ENCODE data around the gene ZFP91.
A peak's percentile ranks its signal among the peaks of the same experiment; 100 is the strongest.

ZFP91 gene

GRCh38 chr11:58577555-58578135, 1.2 kb upstream of the ZFP91 start:
- Histone ChIP-seq H3K27ac (peak overlapping the region; percentile 99), H3K27me3 (ENCODE audit: control insufficient read depth, insufficient read depth, low read length) (no peaks in the 10 kb centered on the region), H3K4me2 (ENCODE audit: low read length) (peak overlapping the region; percentile 92), H3K4me1 (no peaks in the 10 kb centered on the region), H3K79me2 (peaks cover 8% of the 10 kb centered on the region), H3K36me3 (ENCODE audit: control insufficient read depth, insufficient read depth, low read length) (no peaks in the 10 kb centered on the region), H3K4me3 (ENCODE audit: low read depth, low read length) (peak overlapping the region; percentile 99), H3K9me3 (ENCODE audit: control insufficient read depth, low read length) (no peaks in the 10 kb centered on the region), H3K9ac (peak overlapping the region; percentile 92), H2AFZ (peak overlapping the region; percentile 70)
- TF ChIP-seq CTCF (IDR thresholded peaks at IDR 0.05) = no peak

- H3K4me3 ChIP-seq (ENCODE audit: low read depth, low read length) = peak overlapping the region; percentile 99
- H3K27me3 ChIP-seq (ENCODE audit: control insufficient read depth, insufficient read depth, low read length) = no peaks in the 10 kb centered on the region
- no peaks in the 10 kb centered on the region for H3K9me3 ChIP-seq (ENCODE audit: control insufficient read depth, low read length)
- no peaks in the 10 kb centered on the region for H3K4me1 ChIP-seq
- H3K36me3 ChIP-seq (ENCODE audit: control insufficient read depth, insufficient read depth, low read length) = no peaks in the 10 kb centered on the region
- peak overlapping the region; percentile 99 for H3K27ac ChIP-seq
- H3K9ac ChIP-seq = peak overlapping the region; percentile 92
- no peak for TF ChIP-seq CTCF (IDR thresholded peaks at IDR 0.05)
- peak overlapping the region; percentile 92 for H3K4me2 ChIP-seq (ENCODE audit: low read length)
- peak overlapping the region; percentile 70 for H2AFZ ChIP-seq
- H3K79me2 ChIP-seq = peaks cover 13% of the 10 kb centered on the region
These were observed 678 bp upstream of the ZFP91 start for GRCh38 chr11:58578136-58578634.

- Histone ChIP-seq H3K4me2 (ENCODE audit: low read length) (peak overlapping the region; percentile 71), H3K4me1 (no peaks in the 10 kb centered on the region), H3K36me3 (ENCODE audit: control insufficient read depth, insufficient read depth, low read length) (no peaks in the 10 kb centered on the region), H3K27me3 (ENCODE audit: control insufficient read depth, insufficient read depth, low read length) (no peaks in the 10 kb centered on the region), H3K79me2 (peaks cover 14% of the 10 kb centered on the region), H3K9ac (peak overlapping the region; percentile 94), H3K4me3 (ENCODE audit: low read depth, low read length) (peak overlapping the region; percentile 88), H3K27ac (peak overlapping the region; percentile 95), H2AFZ (peak overlapping the region; percentile 89), H3K9me3 (ENCODE audit: control insufficient read depth, low read length) (no peaks in the 10 kb centered on the region)
- TF ChIP-seq CTCF (IDR thresholded peaks at IDR 0.05) = peak; percentile 61
These were observed 598 bp downstream of the ZFP91 start for GRCh38 chr11:58579192-58580129.

GRCh38 chr11:58580311-58580710, 1.4 kb downstream of the ZFP91 start:
- Histone ChIP-seq H2AFZ (no peak overlapping the region), H3K4me3 (ENCODE audit: low read depth, low read length) (peak overlapping the region; percentile 88), H3K36me3 (ENCODE audit: control insufficient read depth, insufficient read depth, low read length) (no peaks in the 10 kb centered on the region), H3K27me3 (ENCODE audit: control insufficient read depth, insufficient read depth, low read length) (no peaks in the 10 kb centered on the region), H3K4me1 (no peaks in the 10 kb centered on the region), H3K27ac (peak overlapping the region; percentile 95), H3K9me3 (ENCODE audit: control insufficient read depth, low read length) (no peaks in the 10 kb centered on the region), H3K9ac (no peak overlapping the region), H3K4me2 (ENCODE audit: low read length) (peak overlapping the region; percentile 71), H3K79me2 (peaks cover 14% of the 10 kb centered on the region)
- TF ChIP-seq CTCF (IDR thresholded peaks at IDR 0.05) = no peak

All from parathyroid adenoma (tissue), 2 donors.